ENCODE measurements around the gene RAPGEF5. TPM values are rescaled to one million over a fixed set of nuclear protein-coding genes. Genes with fewer than 3 reads are reported as not detected.
A peak's percentile ranks its signal among the peaks of the same experiment; 100 is the strongest.

RAPGEF5 gene
- total RNA-seq, 2 donors from 2014 or later = 7.4 to 29.8 TPM

DNA sequence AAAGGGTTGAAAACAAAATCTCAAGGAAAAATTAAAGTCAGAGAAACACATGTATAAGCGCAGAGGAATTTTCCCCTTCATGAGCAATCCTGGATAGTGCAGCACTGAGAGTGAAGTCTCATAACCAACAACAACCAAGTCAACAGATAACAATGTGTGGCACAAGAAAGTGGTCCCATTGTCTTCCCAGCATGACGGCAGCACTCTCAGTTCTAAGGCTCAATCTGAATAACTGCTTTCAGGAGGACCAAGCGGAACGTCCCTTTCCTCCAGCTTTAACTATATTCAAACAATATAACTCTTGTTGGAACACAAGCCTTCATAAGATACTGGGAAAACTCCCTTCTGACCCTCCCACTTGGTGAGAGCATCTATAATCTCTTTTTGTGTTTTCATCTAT, 137.9 kb downstream of the RAPGEF5 start:
- H3K4me3 ChIP-seq = no peak overlapping the region
- H3K27ac ChIP-seq = no peak overlapping the region
- no peak for DNase-seq (ENCODE audit: low spot score)

GRCh38 chr7:22216832-22217475, 140.0 kb downstream of the RAPGEF5 start:
- intact Hi-C loops (cut with DNase I) = no loop called here
- Histone ChIP-seq H3K9me3 (no peaks in the 10 kb centered on the region), H3K36me3 (no peaks in the 10 kb centered on the region), H3K27me3 (replicated peaks; ENCODE audit: insufficient read depth) (no peaks in the 10 kb centered on the region), H3K27ac (no peak overlapping the region), H3K4me1 (replicated peaks) (no peaks in the 10 kb centered on the region), H3K4me3 (no peak overlapping the region)
- DNase-seq (ENCODE audit: low spot score) = no peak
- no peak for TF ChIP-seq CTCF (IDR thresholded peaks at IDR 0.05)
- TF ChIP-seq POLR2A (IDR thresholded peaks at IDR 0.05) = no peak
- TF ChIP-seq POLR2AphosphoS5 (IDR thresholded peaks at IDR 0.05) = no peak
- 65% methylated on average over 4 of the region's 4 CpGs for WGBS

More for the DNA sequence above, 137.9 kb downstream of the RAPGEF5 start:
- H3K27me3 ChIP-seq (replicated peaks; ENCODE audit: insufficient read depth) = no peaks in the 10 kb centered on the region
- no peaks in the 10 kb centered on the region for H3K9me3 ChIP-seq
- intact Hi-C loops (cut with DNase I) = no loop called here
- TF ChIP-seq POLR2AphosphoS5 (IDR thresholded peaks at IDR 0.05) (no peak), CTCF (IDR thresholded peaks at IDR 0.05) (no peak), POLR2A (IDR thresholded peaks at IDR 0.05) (no peak)
- WGBS = 71% methylated on average over 4 of the region's 4 CpGs
- no peaks in the 10 kb centered on the region for H3K4me1 ChIP-seq (replicated peaks)
- H3K36me3 ChIP-seq = no peaks in the 10 kb centered on the region

GRCh38 chr7:22216309-22216708, 140.6 kb downstream of the RAPGEF5 start:
- TF ChIP-seq POLR2AphosphoS5 (IDR thresholded peaks at IDR 0.05) = no peak
- TF ChIP-seq POLR2A (IDR thresholded peaks at IDR 0.05) = no peak
- TF ChIP-seq CTCF (IDR thresholded peaks at IDR 0.05) = no peak
- H3K27ac ChIP-seq = peak overlapping the region in 1 of 2 donors; percentile 5
- whole genome bisulfite sequencing = 73% methylated on average over 1 of the region's 1 CpG

GRCh38 chr7:22214000-22214399, 143.0 kb downstream of the RAPGEF5 start:
- no peak overlapping the region for H3K27ac ChIP-seq
- TF ChIP-seq POLR2AphosphoS5 (IDR thresholded peaks at IDR 0.05) = no peak
- TF ChIP-seq POLR2A (IDR thresholded peaks at IDR 0.05) = no peak
- no peak for TF ChIP-seq CTCF (IDR thresholded peaks at IDR 0.05)
- H3K9me3 ChIP-seq = no peaks in the 10 kb centered on the region
- intact Hi-C loops (cut with DNase I) = no loop called here
- 83% methylated on average over 3 of the region's 3 CpGs for WGBS
- no peak for DNase-seq (ENCODE audit: low spot score)
- H3K36me3 ChIP-seq = no peaks in the 10 kb centered on the region
- H3K4me1 ChIP-seq (replicated peaks) = no peaks in the 10 kb centered on the region
- H3K27me3 ChIP-seq (replicated peaks; ENCODE audit: insufficient read depth) = no peaks in the 10 kb centered on the region
- no peak overlapping the region for H3K4me3 ChIP-seq

More at GRCh38 chr7:22216309-22216708, 140.6 kb downstream of the RAPGEF5 start:
- DNase-seq (ENCODE audit: low spot score) = no peak
- Histone ChIP-seq H3K36me3 (no peaks in the 10 kb centered on the region), H3K4me1 (replicated peaks) (no peaks in the 10 kb centered on the region), H3K9me3 (no peaks in the 10 kb centered on the region), H3K27me3 (replicated peaks; ENCODE audit: insufficient read depth) (no peaks in the 10 kb centered on the region), H3K4me3 (no peak overlapping the region)
- intact Hi-C loops (cut with DNase I) = no loop called here

DNA sequence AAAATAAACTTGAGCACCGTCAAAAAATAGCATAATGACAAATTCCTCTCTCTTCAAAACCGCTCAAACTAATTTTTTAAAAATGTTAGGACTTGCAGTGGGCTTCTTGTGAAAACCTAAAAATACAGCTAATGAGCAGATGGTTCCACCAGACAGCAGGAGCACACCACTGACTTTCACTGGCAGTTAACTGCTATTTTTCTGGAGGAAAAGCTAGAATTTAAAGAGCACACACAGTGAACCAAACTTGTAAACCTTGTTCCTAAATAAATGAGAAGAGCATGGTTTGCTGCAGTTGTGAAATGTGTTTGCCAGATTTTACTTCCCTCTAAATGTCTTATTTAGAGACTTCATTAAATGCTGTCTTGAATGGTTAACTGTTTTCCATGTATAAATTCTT, 143.9 kb downstream of the RAPGEF5 start:
- Histone ChIP-seq H3K27me3 (replicated peaks; ENCODE audit: insufficient read depth) (no peaks in the 10 kb centered on the region), H3K4me3 (no peak overlapping the region), H3K27ac (no peak overlapping the region), H3K36me3 (no peaks in the 10 kb centered on the region), H3K9me3 (no peaks in the 10 kb centered on the region), H3K4me1 (replicated peaks) (no peaks in the 10 kb centered on the region)
- DNase-seq (ENCODE audit: low spot score) = no peak
- intact Hi-C loops (cut with DNase I) = no loop called here
- WGBS = 37% methylated on average over 2 of the region's 2 CpGs
- TF ChIP-seq POLR2A (IDR thresholded peaks at IDR 0.05) (no peak), POLR2AphosphoS5 (IDR thresholded peaks at IDR 0.05) (no peak), CTCF (IDR thresholded peaks at IDR 0.05) (no peak)
